ENCODE data around the gene CAMK2D.

- TF ChIP-seq POLR2AphosphoS5 (IDR thresholded peaks at IDR 0.05; ENCODE audit: borderline replicate concordance, low read depth, low read length) (no peak), EZH2 (IDR thresholded peaks at IDR 0.05) (no peak), FOXP2 (optimal IDR thresholded peaks at IDR 0.05; ENCODE audit: control extremely low read depth, extremely low read length, insufficient read depth) (no peak)
Measured at GRCh38 chr4:113637823-113638561, 123.5 kb downstream of the CAMK2D start.
